ENCODE results near the gene BSPRY. TPM values are rescaled to one million over a fixed set of nuclear protein-coding genes. Genes with fewer than 3 reads are reported as not detected.
A peak's percentile ranks its signal among the peaks of the same experiment; 100 is the strongest.

BSPRY gene
- total and polyA plus RNA-seq, 3 experiments from 2014 or later, result 0.55 to 1.8 (median 1.4) TPM

- CTCF ChIA-PET, result no interaction called here
- POLR2A ChIA-PET, result no interaction called here
- peaks cover 0 to 2% of the 10 kb centered on the region in 2 donors for H3K27me3 Mint-ChIP-seq
These were observed 43.9 kb downstream of the BSPRY start for GRCh38 chr9:113393281-113393680.

GRCh38 chr9:113395000-113395861, 45.9 kb downstream of the BSPRY start:
- Histone ChIP-seq H3K27ac (ENCODE audit: low read depth, low read length) (no peak overlapping the region), H3K4me3 (ENCODE audit: low read length) (no peak overlapping the region), H3K27me3 (ENCODE audit: insufficient read depth, low read length, poor library complexity, severe bottlenecking) (no peaks in the 10 kb centered on the region), H3K9me3 (ENCODE audit: low read length) (no peaks in the 10 kb centered on the region), H3K36me3 (ENCODE audit: insufficient read depth, low read length) (peaks cover 12% of the 10 kb centered on the region), H3K4me1 (ENCODE audit: insufficient read depth, low read length) (peaks cover 8% of the 10 kb centered on the region)
- Mint-ChIP-seq H3K27ac (peak overlapping the region in 4 of 8 donors; percentile 19 to 53 (median 48)), H3K4me3 (peak overlapping the region in 1 of 7 donors; percentile 33), H3K4me1 (peaks cover 11 to 24% (median 11%) of the 10 kb centered on the region in 3 donors), H3K9me3 (no peaks in the 10 kb centered on the region), H3K36me3 (peaks cover 4 to 42% (median 6%) of the 10 kb centered on the region in 3 donors), H3K27me3 (peaks cover 0 to 2% of the 10 kb centered on the region in 2 donors)
- DNase-seq, result no peak
- CTCF ChIA-PET, result no interaction called here
- POLR2A ChIA-PET, result interaction anchor here (0.7 kb wide), 1 partner anchor 15 kb away, joined by 3 read pairs; the partner anchor contains the start of genes C9orf43 and POLE3

More at GRCh38 chr9:113393281-113393680, 43.9 kb downstream of the BSPRY start:
- Mint-ChIP-seq H3K27ac (peak overlapping the region in 1 of 8 donors; percentile 77), H3K9me3 (no peaks in the 10 kb centered on the region), H3K36me3 (peaks cover 8 to 60% (median 9%) of the 10 kb centered on the region in 3 donors), H3K4me1 (peaks cover 1 to 7% (median 4%) of the 10 kb centered on the region in 3 donors), H3K4me3 (no peak overlapping the region)
- DNase-seq, result no peak
- Histone ChIP-seq H3K27me3 (ENCODE audit: insufficient read depth, low read length, poor library complexity, severe bottlenecking) (no peaks in the 10 kb centered on the region), H3K9me3 (ENCODE audit: low read length) (no peaks in the 10 kb centered on the region), H3K36me3 (ENCODE audit: insufficient read depth, low read length) (peaks cover 12% of the 10 kb centered on the region), H3K4me3 (ENCODE audit: low read length) (no peak overlapping the region), H3K4me1 (ENCODE audit: insufficient read depth, low read length) (no peaks in the 10 kb centered on the region), H3K27ac (ENCODE audit: low read depth, low read length) (no peak overlapping the region)

- ChIA-PET POLR2A (interaction anchor here (0.7 kb wide), 1 partner anchor 14 kb away, joined by 5 read pairs; no protein-coding TSS in a partner anchor), CTCF (no interaction called here)
- Histone ChIP-seq H3K27ac (ENCODE audit: low read depth, low read length) (no peak overlapping the region), H3K4me1 (ENCODE audit: insufficient read depth, low read length) (peaks cover 16% of the 10 kb centered on the region), H3K9me3 (ENCODE audit: low read length) (no peaks in the 10 kb centered on the region), H3K27me3 (ENCODE audit: insufficient read depth, low read length, poor library complexity, severe bottlenecking) (no peaks in the 10 kb centered on the region), H3K4me3 (ENCODE audit: low read length) (no peak overlapping the region), H3K36me3 (ENCODE audit: insufficient read depth, low read length) (peaks cover under 1% of the 10 kb centered on the region)
- DNase-seq, result no peak
- H3K4me3 Mint-ChIP-seq, result no peak overlapping the region
- H3K9me3 Mint-ChIP-seq, result no peaks in the 10 kb centered on the region
- H3K4me1 Mint-ChIP-seq, result peaks cover 19 to 37% (median 19%) of the 10 kb centered on the region in 3 donors
- H3K36me3 Mint-ChIP-seq, result peaks cover 0 to 25% (median 6%) of the 10 kb centered on the region in 3 donors
- peaks cover 0 to 2% of the 10 kb centered on the region in 2 donors for H3K27me3 Mint-ChIP-seq
- H3K27ac Mint-ChIP-seq, result peak overlapping the region in 1 of 8 donors; percentile 33
These were observed 47.9 kb downstream of the BSPRY start for GRCh38 chr9:113397203-113397631.

- peaks cover 0 to 2% of the 10 kb centered on the region in 2 donors for H3K27me3 Mint-ChIP-seq
- peak overlapping the region in 4 of 7 donors; percentile 78 to 92 (median 82) for H3K4me3 Mint-ChIP-seq
- CTCF ChIA-PET, result interaction anchor here (1.2 to 1.5 kb wide), 2 partner anchors 8 to 259 kb away, joined by 4 read pairs; no protein-coding TSS in a partner anchor
These were observed 49.5 kb downstream of the BSPRY start for GRCh38 chr9:113398796-113399195.

GRCh38 chr9:113399646-113400200, 50.4 kb downstream of the BSPRY start:
- H3K27me3 ChIP-seq (ENCODE audit: insufficient read depth, low read length, poor library complexity, severe bottlenecking), result no peaks in the 10 kb centered on the region
- no peaks in the 10 kb centered on the region for H3K9me3 ChIP-seq (ENCODE audit: low read length)
- no peak for DNase-seq
- Mint-ChIP-seq H3K36me3 (peaks cover 0 to 14% (median 3%) of the 10 kb centered on the region in 3 donors), H3K4me3 (peak overlapping the region; percentile 70 to 99 (median 86)), H3K4me1 (peaks cover 19 to 37% (median 19%) of the 10 kb centered on the region in 3 donors), H3K9me3 (no peaks in the 10 kb centered on the region), H3K27me3 (peaks cover 0 to 2% of the 10 kb centered on the region in 2 donors), H3K27ac (peak overlapping the region in 5 of 8 donors; percentile 24 to 70 (median 45))
- H3K36me3 ChIP-seq (ENCODE audit: insufficient read depth, low read length), result no peaks in the 10 kb centered on the region
- POLR2A ChIA-PET, result interaction anchor here (1.7 kb wide), 1 partner anchor 50 kb away, joined by 4 read pairs; the partner anchor contains the start of gene BSPRY
- H3K4me3 ChIP-seq (ENCODE audit: low read length), result peak overlapping the region; percentile 52
- CTCF ChIA-PET, result interaction anchor here (1.2 to 2.7 kb wide), 5 partner anchors 9 to 249 kb away, joined by 3 to 33 read pairs (median 4); partner anchors contain the start of genes C9orf43, HDHD3, POLE3 and SLC31A2
- H3K4me1 ChIP-seq (ENCODE audit: insufficient read depth, low read length), result peaks cover 16% of the 10 kb centered on the region
- H3K27ac ChIP-seq (ENCODE audit: low read depth, low read length), result no peak overlapping the region

More at GRCh38 chr9:113398796-113399195, 49.5 kb downstream of the BSPRY start:
- DNase-seq, result no peak
- Histone ChIP-seq H3K9me3 (ENCODE audit: low read length) (no peaks in the 10 kb centered on the region), H3K36me3 (ENCODE audit: insufficient read depth, low read length) (no peaks in the 10 kb centered on the region), H3K27ac (ENCODE audit: low read depth, low read length) (no peak overlapping the region), H3K4me3 (ENCODE audit: low read length) (no peak overlapping the region), H3K4me1 (ENCODE audit: insufficient read depth, low read length) (peaks cover 16% of the 10 kb centered on the region), H3K27me3 (ENCODE audit: insufficient read depth, low read length, poor library complexity, severe bottlenecking) (no peaks in the 10 kb centered on the region)
- POLR2A ChIA-PET, result interaction anchor here (1.7 kb wide), 1 partner anchor 49 kb away, joined by 4 read pairs; the partner anchor contains the start of gene BSPRY
- Mint-ChIP-seq H3K27ac (peak overlapping the region in 2 of 8 donors; percentile 17 to 38), H3K9me3 (no peaks in the 10 kb centered on the region), H3K36me3 (peaks cover 0 to 16% (median 3%) of the 10 kb centered on the region in 3 donors), H3K4me1 (peaks cover 19 to 37% (median 19%) of the 10 kb centered on the region in 3 donors)

GRCh38 chr9:113401027-113401792, 51.9 kb downstream of the BSPRY start, which contains the start of gene ALAD:
TSS of gene ALAD (minus strand) at chr9:113401284. CDS start at chr9:113393559, 7,725 bp downstream.
- Mint-ChIP-seq H3K36me3 (peaks cover 0 to 7% (median 0%) of the 10 kb centered on the region in 3 donors), H3K9me3 (no peaks in the 10 kb centered on the region), H3K27me3 (peaks cover 0 to 2% of the 10 kb centered on the region in 2 donors), H3K27ac (peak within 1 kb of the TSS; percentile 69 to 96 (median 82)), H3K4me1 (peaks cover 15 to 37% (median 19%) of the 10 kb centered on the region in 3 donors), H3K4me3 (peak within 1 kb of the TSS; percentile 92 to 99 (median 94))
- Histone ChIP-seq H3K4me1 (ENCODE audit: insufficient read depth, low read length) (peaks cover 16% of the 10 kb centered on the region), H3K27ac (ENCODE audit: low read depth, low read length) (peak within 1 kb of the TSS; percentile 44), H3K27me3 (ENCODE audit: insufficient read depth, low read length, poor library complexity, severe bottlenecking) (no peaks in the 10 kb centered on the region), H3K9me3 (ENCODE audit: low read length) (no peaks in the 10 kb centered on the region), H3K36me3 (ENCODE audit: insufficient read depth, low read length) (no peaks in the 10 kb centered on the region), H3K4me3 (ENCODE audit: low read length) (peak within 1 kb of the TSS; percentile 82)
- peak; percentile 99 to 100 (median 100) for DNase-seq
- ChIA-PET CTCF (interaction anchor here (0.6 to 9.0 kb wide), 27 partner anchors 9 to 266 kb away, joined by 3 to 62 read pairs (median 4); partner anchors contain the start of genes BSPRY, C9orf43, CDC26 and HDHD3), POLR2A (interaction anchor here (0.5 to 1.8 kb wide), 4 partner anchors 9 to 180 kb away, joined by 3 to 19 read pairs (median 4); partner anchors contain the start of genes C9orf43, POLE3 and SLC31A1)

- peaks cover 30 to 49% (median 33%) of the 10 kb centered on the region in 3 donors for H3K4me1 Mint-ChIP-seq
- Histone ChIP-seq H3K4me1 (ENCODE audit: insufficient read depth, low read length) (peaks cover 26% of the 10 kb centered on the region), H3K27me3 (ENCODE audit: insufficient read depth, low read length, poor library complexity, severe bottlenecking) (no peaks in the 10 kb centered on the region), H3K27ac (ENCODE audit: low read depth, low read length) (no peak overlapping the region), H3K36me3 (ENCODE audit: insufficient read depth, low read length) (no peaks in the 10 kb centered on the region), H3K4me3 (ENCODE audit: low read length) (no peak overlapping the region), H3K9me3 (ENCODE audit: low read length) (no peaks in the 10 kb centered on the region)
- DNase-seq, result no peak
- H3K27me3 Mint-ChIP-seq, result no peaks in the 10 kb centered on the region
- peak overlapping the region in 1 of 7 donors; percentile 12 for H3K4me3 Mint-ChIP-seq
- ChIA-PET POLR2A (no interaction called here), CTCF (interaction anchor here (1.0 to 9.0 kb wide), 4 partner anchors 128 to 254 kb away, joined by 3 to 62 read pairs (median 16); partner anchors contain the start of genes CDC26 and PRPF4)
- peak overlapping the region in 1 of 8 donors; percentile 4 for H3K27ac Mint-ChIP-seq
- H3K36me3 Mint-ChIP-seq, result peaks cover 0 to 21% (median 7%) of the 10 kb centered on the region in 3 donors
- H3K9me3 Mint-ChIP-seq, result no peaks in the 10 kb centered on the region
These were observed 54.3 kb downstream of the BSPRY start for GRCh38 chr9:113403646-113404045.
